ENCODE data around the gene MASP1.

DNA sequence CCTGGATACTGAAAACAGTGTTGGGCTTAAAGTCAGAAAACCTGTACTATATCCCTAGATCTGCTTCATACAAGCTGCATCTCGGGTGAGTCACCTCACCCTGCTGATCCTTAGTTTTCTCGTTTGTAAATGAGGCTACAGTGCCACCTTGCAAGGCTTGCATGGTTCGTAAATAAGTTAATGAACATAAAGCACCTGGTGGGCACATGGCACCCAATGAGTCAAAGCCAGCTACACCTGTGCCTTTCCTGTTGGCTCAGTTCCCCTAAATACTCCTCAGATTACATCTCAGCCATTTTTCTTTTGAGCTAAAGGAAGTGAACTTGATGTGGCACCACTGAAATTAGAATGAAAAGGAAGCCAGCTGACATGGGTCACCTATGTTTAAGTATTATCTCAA lies 67.7 kb downstream of the MASP1 start:
- TF ChIP-seq EZH2 (IDR thresholded peaks at IDR 0.05) (no peak), CTCF (IDR thresholded peaks at IDR 0.05 in 2 of 3, conservative IDR thresholded peaks at IDR 0.05 in 1 of 3; ENCODE audit: borderline replicate concordance in 1 of 3, insufficient read depth in 1 of 3, low read depth in 2 of 3, low read length in 2 of 3) (no peak), ZFX (IDR thresholded peaks at IDR 0.05) (no peak), POLR2AphosphoS5 (IDR thresholded peaks at IDR 0.05; ENCODE audit: low read depth, low read length) (no peak), RAD21 (IDR thresholded peaks at IDR 0.05; ENCODE audit: low read depth) (no peak), POLR2A (IDR thresholded peaks at IDR 0.05; ENCODE audit: borderline replicate concordance, extremely low read depth, insufficient read depth, insufficient read length) (no peak), CEBPB (IDR thresholded peaks at IDR 0.05; ENCODE audit: low read depth) (no peak), EGR1 (IDR thresholded peaks at IDR 0.05; ENCODE audit: low read depth) (no peak), ELF1 (IDR thresholded peaks at IDR 0.05; ENCODE audit: borderline replicate concordance, low read depth) (no peak), ZNF274 (IDR thresholded peaks at IDR 0.05; ENCODE audit: low read depth, low read length) (no peak), TCF7L2 (IDR thresholded peaks at IDR 0.05; ENCODE audit: borderline replicate concordance, extremely low read depth, insufficient read depth, insufficient read length) (no peak)
- TF ChIP-seq, protein P1, sequence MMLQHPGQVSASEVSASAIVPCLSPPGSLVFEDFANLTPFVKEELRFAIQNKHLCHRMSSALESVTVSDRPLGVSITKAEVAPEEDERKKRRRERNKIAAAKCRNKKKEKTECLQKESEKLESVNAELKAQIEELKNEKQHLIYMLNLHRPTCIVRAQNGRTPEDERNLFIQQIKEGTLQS (IDR thresholded peaks at IDR 0.05), result no peak
